ENCODE measurements around the gene CCDC33. TPM values are rescaled to one million over a fixed set of nuclear protein-coding genes. Genes with fewer than 3 reads are reported as not detected.

CCDC33 gene
- total RNA-seq, 1 donor from 2014 or later: not detected

DNA sequence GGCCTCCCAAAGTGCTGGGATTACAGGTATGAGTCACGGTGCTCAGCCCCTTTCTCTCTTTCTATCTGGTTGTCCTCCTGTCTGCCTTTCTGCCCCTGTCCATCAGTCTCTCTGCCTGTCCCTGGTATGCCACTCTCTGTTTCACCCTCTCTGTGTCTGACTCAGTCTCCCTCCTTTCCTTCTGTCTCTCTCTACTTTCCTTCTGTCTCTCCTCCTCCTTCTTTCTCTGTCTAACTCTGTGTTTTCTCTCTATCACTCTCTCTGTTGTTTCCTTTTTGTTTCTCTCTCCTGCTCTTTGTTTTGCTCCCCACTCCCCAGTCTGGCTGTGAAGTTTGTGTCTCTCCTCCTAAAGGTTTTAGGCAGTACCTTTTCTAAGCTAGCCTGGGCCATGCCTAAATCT is 24.5 kb upstream of the CCDC33 start:
- no peak overlapping the region for H3K4me3 Mint-ChIP-seq (ENCODE audit: low read depth)
- no peaks in the 10 kb centered on the region for H3K9me3 Mint-ChIP-seq
- H3K27me3 Mint-ChIP-seq (ENCODE audit: low read depth): peaks cover 10% of the 10 kb centered on the region
- DNase-seq (ENCODE audit: low spot score): no peak
- intact Hi-C loops (cut with micrococcal nuclease): no loop called here
- H3K36me3 Mint-ChIP-seq (ENCODE audit: low read depth): no peaks in the 10 kb centered on the region
- H3K27ac Mint-ChIP-seq: no peak overlapping the region
- H3K4me1 Mint-ChIP-seq (ENCODE audit: low read depth): no peaks in the 10 kb centered on the region

DNA sequence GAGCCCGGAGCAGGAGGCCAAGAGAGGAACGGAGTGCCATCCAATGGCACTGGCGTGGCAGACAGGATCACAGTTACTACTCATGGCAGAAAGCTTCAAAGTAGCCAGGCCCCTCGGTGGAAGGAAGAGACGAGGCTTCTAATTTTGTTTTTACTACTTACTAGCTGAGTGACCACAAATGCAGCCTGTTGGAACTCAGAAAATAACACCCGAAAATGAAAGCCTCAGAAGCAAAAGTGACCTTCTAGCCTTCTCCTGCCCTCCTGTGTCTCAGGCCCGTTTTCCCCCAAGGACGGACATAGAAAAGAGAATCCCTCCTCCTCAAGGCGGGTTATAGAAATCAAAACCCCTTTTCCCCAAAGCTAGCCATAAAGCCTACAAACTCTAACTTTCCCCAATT is 23.6 kb upstream of the CCDC33 start:
- H3K27ac Mint-ChIP-seq: no peak overlapping the region

DNA sequence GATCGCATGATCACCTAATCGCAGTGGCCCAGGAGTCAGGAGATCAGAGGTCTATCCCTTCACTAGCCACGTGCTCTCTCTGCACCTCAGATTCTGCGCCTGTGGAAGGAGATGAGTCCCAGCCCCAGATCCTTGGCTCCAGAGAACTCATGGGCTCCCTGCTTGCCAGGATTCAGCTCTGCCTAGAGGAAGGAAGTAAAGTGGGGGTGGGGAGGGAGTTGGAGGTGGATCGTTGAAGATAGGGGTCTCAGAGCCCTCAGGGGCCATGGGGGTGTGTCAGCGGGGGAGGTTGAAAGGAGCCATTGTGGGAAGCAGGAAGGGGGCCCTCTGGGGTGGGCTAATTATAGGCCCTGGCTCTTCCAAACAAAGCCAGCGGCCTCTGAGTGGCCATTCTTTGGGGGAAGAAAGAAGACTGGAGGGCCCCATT is 22.3 kb upstream of the CCDC33 start:
- Mint-ChIP-seq H3K4me3 (ENCODE audit: low read depth) (no peak overlapping the region), H3K36me3 (ENCODE audit: low read depth) (no peaks in the 10 kb centered on the region), H3K4me1 (ENCODE audit: low read depth) (no peaks in the 10 kb centered on the region), H3K9me3 (no peaks in the 10 kb centered on the region), H3K27me3 (ENCODE audit: low read depth) (peaks cover 2% of the 10 kb centered on the region), H3K27ac (no peak overlapping the region)
- no peak for DNase-seq (ENCODE audit: low spot score)
- intact Hi-C loops (cut with micrococcal nuclease): no loop called here

More for the DNA sequence above, 23.6 kb upstream of the CCDC33 start:
- intact Hi-C loops (cut with micrococcal nuclease): no loop called here
- DNase-seq (ENCODE audit: low spot score): no peak
- Mint-ChIP-seq H3K27me3 (ENCODE audit: low read depth) (peaks cover 8% of the 10 kb centered on the region), H3K36me3 (ENCODE audit: low read depth) (no peaks in the 10 kb centered on the region), H3K4me1 (ENCODE audit: low read depth) (no peaks in the 10 kb centered on the region), H3K9me3 (no peaks in the 10 kb centered on the region), H3K4me3 (ENCODE audit: low read depth) (no peak overlapping the region)

DNA sequence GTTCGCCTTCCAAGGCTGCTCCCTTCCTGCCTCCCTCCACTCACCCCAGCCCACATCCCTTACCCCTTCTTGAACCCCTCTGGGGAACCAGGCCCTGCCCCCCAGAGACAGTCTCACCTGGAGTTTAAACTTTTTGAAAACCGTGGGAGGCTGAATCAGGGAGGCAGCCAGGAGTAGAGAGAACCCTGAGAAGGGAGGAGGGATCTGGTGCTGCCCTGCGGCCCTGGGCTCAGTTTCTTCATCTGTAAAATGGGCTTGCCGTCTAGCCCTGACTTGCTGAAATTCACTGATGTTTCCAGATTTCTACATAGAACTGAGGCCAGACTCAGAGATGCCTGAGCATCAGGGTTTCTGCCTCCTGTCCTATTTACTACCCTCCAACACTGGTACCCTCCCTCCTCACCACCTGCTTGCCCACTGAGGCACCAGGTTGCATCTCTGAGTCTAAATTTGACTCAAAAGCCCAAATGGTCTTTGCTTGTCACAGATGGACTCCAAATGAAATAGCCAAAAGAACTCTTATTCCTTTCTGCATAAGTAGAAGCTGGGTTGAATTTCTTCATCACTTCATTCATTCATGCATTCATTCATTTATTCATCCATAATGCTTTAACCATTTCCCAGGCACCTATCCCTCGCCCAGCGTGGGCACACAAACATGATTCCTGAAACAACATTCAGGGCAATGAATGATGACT is 21.7 kb upstream of the CCDC33 start:
- no peak overlapping the region for H3K4me3 Mint-ChIP-seq (ENCODE audit: low read depth)
- intact Hi-C loops (cut with micrococcal nuclease): no loop called here
- H3K27ac Mint-ChIP-seq: no peak overlapping the region
- H3K27me3 Mint-ChIP-seq (ENCODE audit: low read depth): peaks cover 4% of the 10 kb centered on the region
- H3K9me3 Mint-ChIP-seq: no peaks in the 10 kb centered on the region
- H3K36me3 Mint-ChIP-seq (ENCODE audit: low read depth): no peaks in the 10 kb centered on the region
- no peaks in the 10 kb centered on the region for H3K4me1 Mint-ChIP-seq (ENCODE audit: low read depth)
- DNase-seq (ENCODE audit: low spot score): no peak

DNA sequence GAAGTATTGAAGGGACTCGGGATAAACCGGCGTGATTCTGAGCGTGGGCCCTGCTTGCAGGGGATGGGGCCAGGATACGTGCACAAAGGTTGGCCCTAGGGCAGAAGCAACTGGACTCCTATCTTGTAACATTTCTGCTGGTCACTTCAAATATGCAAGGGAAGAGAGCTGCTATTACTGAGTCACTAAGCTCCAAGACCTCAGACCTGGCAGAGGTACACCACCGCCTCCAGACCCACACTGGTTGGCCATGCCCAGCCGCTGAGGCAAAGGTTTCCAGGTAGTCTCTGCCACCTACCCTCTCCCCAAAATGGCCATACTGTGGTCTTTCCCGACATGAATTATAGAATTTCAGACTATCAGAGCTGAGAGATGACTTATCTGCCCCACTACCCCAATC is 20.2 kb upstream of the CCDC33 start:
- DNase-seq (ENCODE audit: low spot score): no peak
- Mint-ChIP-seq H3K4me1 (ENCODE audit: low read depth) (no peaks in the 10 kb centered on the region), H3K9me3 (no peaks in the 10 kb centered on the region)

DNA sequence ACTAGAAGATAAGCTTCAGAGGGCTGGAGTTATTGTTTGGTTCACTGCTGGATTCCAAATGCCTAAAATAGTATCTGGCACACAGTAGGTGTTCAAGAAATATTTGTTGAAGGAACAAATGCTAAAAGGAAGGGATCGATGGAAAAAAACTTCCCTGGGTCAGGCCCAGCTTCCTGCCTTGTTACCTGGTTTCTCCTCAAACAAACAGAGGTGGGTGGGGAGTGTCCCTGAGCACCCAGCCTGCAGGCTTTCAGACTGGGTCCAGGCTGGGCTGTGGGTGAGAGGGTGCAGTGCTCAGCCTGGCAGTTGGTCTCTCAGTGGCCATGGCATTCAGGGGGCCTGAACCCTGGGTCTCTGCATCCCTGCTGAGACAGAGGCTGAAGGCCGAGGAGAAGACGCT is 19.2 kb upstream of the CCDC33 start:
- DNase-seq (ENCODE audit: low spot score): no peak
- Mint-ChIP-seq H3K4me3 (ENCODE audit: low read depth) (no peak overlapping the region), H3K4me1 (ENCODE audit: low read depth) (no peaks in the 10 kb centered on the region), H3K9me3 (no peaks in the 10 kb centered on the region), H3K27ac (no peak overlapping the region), H3K27me3 (ENCODE audit: low read depth) (peaks cover 5% of the 10 kb centered on the region), H3K36me3 (ENCODE audit: low read depth) (no peaks in the 10 kb centered on the region)
- intact Hi-C loops (cut with micrococcal nuclease): no loop called here

More for the DNA sequence above, 20.2 kb upstream of the CCDC33 start:
- Mint-ChIP-seq H3K36me3 (ENCODE audit: low read depth) (no peaks in the 10 kb centered on the region), H3K27me3 (ENCODE audit: low read depth) (peaks cover 5% of the 10 kb centered on the region), H3K4me3 (ENCODE audit: low read depth) (no peak overlapping the region), H3K27ac (no peak overlapping the region)
- intact Hi-C loops (cut with micrococcal nuclease): no loop called here

DNA sequence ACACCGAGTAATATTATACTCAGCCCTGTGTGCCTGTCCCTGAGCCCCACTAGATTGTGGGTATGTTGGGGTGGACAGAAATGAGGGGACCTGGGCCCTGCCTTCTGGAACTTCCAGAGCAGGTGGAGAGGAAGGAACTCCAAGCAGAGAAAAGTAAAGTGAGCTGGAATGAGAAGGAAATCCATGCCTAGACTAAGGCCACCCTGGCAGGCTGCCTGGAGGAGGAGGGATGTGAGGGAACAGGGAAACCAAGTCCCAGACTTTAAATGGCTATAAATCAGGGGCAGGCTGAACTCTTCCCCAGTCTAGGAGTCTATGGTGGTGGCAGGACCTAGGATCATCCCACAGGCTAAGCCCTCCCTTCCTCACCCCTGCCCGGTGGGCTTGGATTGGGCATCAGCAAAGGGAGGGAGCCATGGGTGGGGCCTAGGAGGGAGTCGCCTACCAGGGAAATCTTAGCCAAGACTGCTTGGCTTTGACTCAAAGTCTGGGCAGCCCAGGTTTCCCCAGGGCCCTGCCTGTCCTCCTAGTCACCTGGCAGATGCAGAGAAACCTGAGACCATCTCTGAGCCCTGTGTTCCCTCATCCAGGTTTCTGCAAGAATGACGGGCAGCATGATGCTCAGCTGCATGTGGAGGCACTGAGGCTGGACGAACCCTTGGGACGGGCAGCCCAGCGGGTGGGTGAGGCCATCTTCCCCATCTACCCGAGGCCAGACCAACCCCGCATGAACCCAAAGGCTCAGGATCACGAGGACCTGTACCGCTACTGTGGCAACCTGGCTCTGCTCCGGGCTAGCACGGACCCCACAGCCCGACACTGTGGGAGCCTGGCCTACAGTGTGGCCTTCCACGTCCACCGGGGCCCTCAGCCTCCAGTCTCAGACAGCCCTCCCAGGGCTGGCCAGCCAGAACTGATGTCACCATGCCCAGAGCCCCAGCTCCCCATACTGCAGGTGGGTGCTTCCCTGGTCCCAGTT is 17.9 kb upstream of the CCDC33 start:
- intact Hi-C loops (cut with micrococcal nuclease): no loop called here

DNA sequence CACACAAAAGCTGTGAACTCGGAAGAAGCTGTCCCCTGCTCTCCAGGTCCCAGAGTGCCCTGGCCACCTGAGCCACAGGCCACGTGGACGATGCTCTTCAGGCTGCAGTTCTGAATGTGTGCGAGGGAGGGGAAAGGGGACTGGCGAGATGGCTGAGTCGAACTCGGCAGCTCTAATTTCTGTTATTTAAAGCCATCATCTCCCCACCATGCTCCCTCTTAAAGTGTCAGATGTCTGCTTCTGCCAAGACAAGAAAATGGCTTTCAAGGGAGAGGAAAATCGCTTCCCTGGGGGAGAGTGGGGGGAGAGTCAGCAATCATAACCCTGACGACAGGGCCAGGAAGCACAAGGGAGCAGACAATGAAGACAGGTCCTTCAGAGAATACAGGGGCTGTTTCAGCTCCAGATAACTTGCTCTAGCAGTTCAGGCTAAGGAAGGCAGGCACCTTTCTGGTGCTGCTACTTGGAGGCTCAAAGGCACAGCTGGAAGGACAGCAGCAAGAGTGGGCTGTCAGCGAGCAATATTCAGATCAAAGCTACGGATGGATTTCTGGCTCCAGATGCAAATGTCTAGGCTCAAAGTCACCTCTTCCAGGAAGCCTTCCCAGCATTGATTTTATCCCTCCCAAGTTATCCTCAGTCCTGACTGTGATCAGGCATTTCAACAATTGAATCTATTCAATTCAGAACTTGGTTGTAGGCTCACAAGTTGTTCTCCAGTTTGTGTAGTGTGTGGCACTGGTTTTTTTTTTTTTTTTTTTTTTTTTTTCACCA is 15.5 kb upstream of the CCDC33 start:
- Mint-ChIP-seq H3K27me3 (ENCODE audit: low read depth) (peaks cover 25% of the 10 kb centered on the region), H3K36me3 (ENCODE audit: low read depth) (no peaks in the 10 kb centered on the region), H3K27ac (no peak overlapping the region), H3K4me1 (ENCODE audit: low read depth) (no peaks in the 10 kb centered on the region), H3K4me3 (ENCODE audit: low read depth) (no peak overlapping the region), H3K9me3 (no peaks in the 10 kb centered on the region)
- DNase-seq (ENCODE audit: low spot score): no peak
- intact Hi-C loops (cut with micrococcal nuclease): no loop called here

More for the DNA sequence above, 17.9 kb upstream of the CCDC33 start:
- Mint-ChIP-seq H3K27me3 (ENCODE audit: low read depth) (peaks cover 11% of the 10 kb centered on the region), H3K9me3 (no peaks in the 10 kb centered on the region), H3K4me3 (ENCODE audit: low read depth) (no peak overlapping the region), H3K36me3 (ENCODE audit: low read depth) (no peaks in the 10 kb centered on the region), H3K4me1 (ENCODE audit: low read depth) (no peaks in the 10 kb centered on the region), H3K27ac (no peak overlapping the region)
- DNase-seq (ENCODE audit: low spot score): no peak

DNA sequence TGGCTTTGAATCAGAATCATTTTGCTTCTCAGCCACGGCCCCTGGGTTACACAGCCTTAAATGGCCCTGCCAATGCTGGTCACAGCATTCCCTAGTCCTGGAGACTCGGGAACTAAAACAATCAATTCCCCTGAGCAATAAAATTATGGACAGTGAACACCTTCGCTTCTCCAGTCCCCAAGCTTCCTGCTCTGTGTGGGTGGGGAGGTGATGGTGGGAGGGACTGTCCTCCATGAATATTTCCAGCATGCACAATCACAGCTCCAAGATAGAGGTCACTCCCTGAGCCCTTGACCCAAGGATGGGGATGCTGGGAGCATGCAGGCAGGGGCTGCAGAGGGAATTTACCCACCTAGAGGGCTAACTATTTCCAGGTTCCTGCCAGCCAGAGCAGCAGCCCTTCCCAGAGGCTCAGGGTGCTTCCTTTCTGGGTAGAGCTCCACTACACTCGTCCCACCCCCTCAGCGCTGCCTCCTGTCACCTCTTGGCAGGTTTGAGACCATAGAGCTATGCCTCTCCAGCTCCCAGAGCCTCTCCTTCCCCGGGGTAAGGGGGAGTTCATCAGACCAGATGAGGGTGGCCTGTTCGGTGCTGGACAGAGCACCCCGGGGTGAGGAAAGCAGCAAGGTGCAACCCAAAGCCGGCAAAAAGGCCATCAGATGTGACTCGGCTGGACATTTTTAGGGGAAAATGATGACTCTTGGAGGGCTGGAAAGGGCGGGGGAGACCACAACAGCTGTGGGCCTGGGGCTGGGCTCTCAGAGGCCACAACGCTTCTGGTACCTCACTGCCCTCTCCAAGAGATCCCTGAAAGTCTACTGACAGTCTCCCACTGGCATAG is 14.5 kb upstream of the CCDC33 start:
- Mint-ChIP-seq H3K27ac (no peak overlapping the region), H3K36me3 (ENCODE audit: low read depth) (no peaks in the 10 kb centered on the region), H3K4me3 (ENCODE audit: low read depth) (no peak overlapping the region), H3K9me3 (no peaks in the 10 kb centered on the region), H3K4me1 (ENCODE audit: low read depth) (no peaks in the 10 kb centered on the region), H3K27me3 (ENCODE audit: low read depth) (peaks cover 28% of the 10 kb centered on the region)
- no peak for DNase-seq (ENCODE audit: low spot score)
- intact Hi-C loops (cut with micrococcal nuclease): no loop called here

DNA sequence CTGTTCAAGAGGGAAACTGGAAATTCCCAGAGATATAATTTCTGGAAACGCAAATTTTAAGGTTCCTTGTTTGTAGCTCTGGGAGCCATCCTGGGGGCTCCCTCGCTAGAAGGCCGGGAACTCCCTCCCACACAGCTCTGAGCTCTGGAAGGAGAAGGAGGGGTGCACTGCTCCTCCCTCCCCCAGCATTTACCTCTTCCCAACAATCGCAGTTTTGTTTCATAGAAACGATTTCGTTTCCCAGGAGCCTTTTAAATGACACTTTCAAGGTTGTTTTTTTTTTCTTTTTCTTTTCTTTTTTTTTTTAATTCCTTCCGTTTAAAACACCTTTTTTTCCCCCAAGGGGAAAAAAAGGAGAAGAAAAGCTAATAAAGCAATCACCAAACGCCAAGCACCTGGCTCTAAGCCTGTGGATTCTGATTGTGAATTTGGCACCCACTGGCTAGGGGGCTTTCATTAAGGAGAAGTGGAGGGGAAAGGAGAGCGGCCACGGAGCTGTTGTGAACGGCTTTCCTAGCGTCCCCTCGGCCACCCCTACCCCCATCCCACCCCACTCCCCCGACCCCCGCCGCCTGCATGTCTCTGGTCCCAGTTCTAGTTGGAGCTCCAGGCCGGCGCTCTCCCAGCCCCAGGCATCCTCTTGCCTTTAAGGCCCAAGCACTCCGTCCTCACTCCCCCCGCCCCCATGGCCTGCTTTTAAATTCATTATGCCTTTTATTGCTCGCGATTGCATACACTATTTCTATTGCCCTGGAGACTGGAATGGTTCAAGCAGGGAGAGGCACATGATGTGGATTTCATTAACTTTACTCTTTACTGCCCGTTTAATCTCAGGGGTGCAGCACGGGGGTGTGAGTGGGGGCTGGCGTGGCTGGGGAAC is 13.6 kb upstream of the CCDC33 start:
- peaks cover 28% of the 10 kb centered on the region for H3K27me3 Mint-ChIP-seq (ENCODE audit: low read depth)
- H3K36me3 Mint-ChIP-seq (ENCODE audit: low read depth): no peaks in the 10 kb centered on the region
- H3K9me3 Mint-ChIP-seq: no peaks in the 10 kb centered on the region
- DNase-seq (ENCODE audit: low spot score): no peak
- H3K27ac Mint-ChIP-seq: no peak overlapping the region
- H3K4me1 Mint-ChIP-seq (ENCODE audit: low read depth): no peaks in the 10 kb centered on the region
- intact Hi-C loops (cut with micrococcal nuclease): no loop called here
- no peak overlapping the region for H3K4me3 Mint-ChIP-seq (ENCODE audit: low read depth)

DNA sequence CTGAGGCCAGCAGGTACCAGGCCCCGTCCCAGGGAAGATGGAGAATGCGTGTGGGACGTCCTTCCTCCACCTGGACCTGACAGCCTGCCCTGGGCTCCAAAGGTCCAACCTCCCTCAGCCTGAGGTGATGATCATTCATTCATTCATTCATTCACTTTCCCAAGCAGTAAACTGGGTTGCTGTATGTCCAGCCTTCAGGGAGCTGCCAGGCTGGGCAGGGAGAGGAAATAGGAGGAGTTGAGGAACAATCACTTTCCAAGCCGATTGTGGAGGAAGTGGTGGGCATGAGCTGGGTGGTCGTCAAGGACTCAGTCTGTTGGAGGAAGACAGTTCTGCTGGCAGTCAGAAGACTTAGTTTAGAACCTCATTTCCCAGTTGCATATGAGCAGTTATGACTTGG is 10.2 kb upstream of the CCDC33 start:
- Mint-ChIP-seq H3K4me3 (ENCODE audit: low read depth) (no peak overlapping the region), H3K9me3 (no peaks in the 10 kb centered on the region), H3K27ac (no peak overlapping the region), H3K27me3 (ENCODE audit: low read depth) (peaks cover 27% of the 10 kb centered on the region), H3K4me1 (ENCODE audit: low read depth) (no peaks in the 10 kb centered on the region), H3K36me3 (ENCODE audit: low read depth) (no peaks in the 10 kb centered on the region)
- intact Hi-C loops (cut with micrococcal nuclease): no loop called here
- no peak for DNase-seq (ENCODE audit: low spot score)
